Small intestine (tissue), 7 donors: ENCODE measurements around the gene EMCN. TPM values are rescaled to one million over a fixed set of nuclear protein-coding genes. Genes with fewer than 3 reads are reported as not detected.

Experiments
- DNase-seq, 2 donors: peaks; one replicate each; pipeline versions ENCODE4 v3.0.0 to v3.0.0-alpha.2; 2013
- FAIRE-seq: peaks from 2 replicates; lab custom pipeline; 2012; peaks lifted over from hg19 to GRCh38; lab: Jason Lieb, UNC
- H3K27ac ChIP-seq, 3 donors: one replicate each; pipeline ENCODE4 v1.5.1; 2013; ENCODE audit warnings: low read length in 2 of 3, mild to moderate bottlenecking in 2 of 3, control low read depth in 1 of 3, inconsistent platforms in 1 of 3, low read depth in 1 of 3, moderate library complexity in 1 of 3
- H3K27me3 ChIP-seq, 3 donors: one replicate each; pipeline ENCODE4 v1.6.1; 2013; ENCODE audit warnings: low read length in 3 of 3, inconsistent platforms in 1 of 3; ENCODE audit not compliant: control insufficient read depth in 3 of 3, insufficient read depth in 3 of 3
- H3K36me3 ChIP-seq, 3 donors: one replicate each; pipeline ENCODE4 v1.6.1; 2013; ENCODE audit warnings: low read length in 3 of 3, inconsistent platforms in 1 of 3, low read depth in 1 of 3, mild to moderate bottlenecking in 1 of 3, moderate library complexity in 1 of 3; ENCODE audit not compliant: control insufficient read depth in 3 of 3, insufficient read depth in 2 of 3
- H3K4me1 ChIP-seq, 3 donors: one replicate each; pipeline ENCODE4 v1.6.1; 2013; ENCODE audit warnings: low read length in 2 of 3, inconsistent platforms in 1 of 3, low read depth in 1 of 3, mild to moderate bottlenecking in 1 of 3, moderate library complexity in 1 of 3; ENCODE audit not compliant: control insufficient read depth in 3 of 3, insufficient read depth in 2 of 3
- H3K4me3 ChIP-seq, 3 donors: one replicate each; pipeline ENCODE4 v1.5.1; 2013; ENCODE audit warnings: low read length in 3 of 3, control low read depth in 1 of 3, inconsistent platforms in 1 of 3, low read depth in 1 of 3, mild to moderate bottlenecking in 1 of 3, moderate library complexity in 1 of 3
- H3K9me3 ChIP-seq, 2 donors: one replicate each; pipeline ENCODE4 v1.6.1; 2013; ENCODE audit warnings: low read depth in 1 of 2, low read length in 1 of 2; ENCODE audit not compliant: control insufficient read depth in 2 of 2, insufficient read depth in 1 of 2
- WGBS, 3 donors: extraction: QIAGEN DNeasy Blood & Tissue Kit; methylation state at CpG; one replicate each; pipeline ENCODE4 v1.1.7; 2013; 5-methylcytosine and 5-hydroxymethylcytosine counted together
- polyA plus RNA-seq, 4 donors: library from polyadenylated mRNA; stranded (reverse) in 3 of 4; unstranded in 1 of 4; fragments of 200-250 nt in 3 of 4; fragments of 120-200 nt in 1 of 4; gene quantifications; one replicate each; pipeline versions ENCODE4 v1.2.1 to v1.2.3, GENCODE V29; 2013
- donor health status: healthy with polysubstance abuse.
- donor health status: control.
- donor health status: control.
- donor health status: Bipolar disorder and iron deficiency.
- donor health status: healthy.

Gene EMCN
- polyA plus RNA-seq, 4 donors = 0.22 to 7.0 (median 3.2) TPM

GRCh38 chr4:100509386-100509785 is 8.4 kb downstream of the EMCN start:
- Histone ChIP-seq H3K4me1 (no peaks in the 10 kb centered on the region), H3K27me3 (no peaks in the 10 kb centered on the region), H3K9me3 (no peaks in the 10 kb centered on the region), H3K36me3 (no peaks in the 10 kb centered on the region), H3K4me3 (no peak overlapping the region), H3K27ac (no peak overlapping the region)
- DNase-seq = no peak
- 76 to 78% (median 76%) methylated on average over 3 of the region's 3 CpGs for WGBS, 3 donors
- FAIRE-seq = no peak

- DNase-seq (no peak), FAIRE-seq (no peak)
- Histone ChIP-seq H3K4me1 (no peaks in the 10 kb centered on the region), H3K36me3 (no peaks in the 10 kb centered on the region), H3K27ac (no peak overlapping the region), H3K9me3 (no peaks in the 10 kb centered on the region), H3K4me3 (no peak overlapping the region), H3K27me3 (no peaks in the 10 kb centered on the region)
- 32 to 51% (median 45%) methylated on average over 3 of the region's 3 CpGs for WGBS, 3 donors
Measured at GRCh38 chr4:100508691-100509090, 9.1 kb downstream of the EMCN start.

GRCh38 chr4:100504086-100504874 is 13.5 kb downstream of the EMCN start:
- Histone ChIP-seq H3K9me3 (no peaks in the 10 kb centered on the region), H3K4me1 (no peaks in the 10 kb centered on the region), H3K27me3 (no peaks in the 10 kb centered on the region), H3K36me3 (no peaks in the 10 kb centered on the region), H3K4me3 (no peak overlapping the region), H3K27ac (no peak overlapping the region)
- 82 to 91% (median 87%) methylated on average over 18 of the region's 18 CpGs for WGBS, 3 donors
- DNase-seq = no peak
- FAIRE-seq = no peak

- no peak for FAIRE-seq
Measured at GRCh38 chr4:100497791-100498190, 20.0 kb downstream of the EMCN start.

GRCh38 chr4:100495074-100495473 is 22.7 kb downstream of the EMCN start:
- H3K36me3 ChIP-seq = no peaks in the 10 kb centered on the region
- peaks cover 2 to 6% of the 10 kb centered on the region in 2 donors for H3K9me3 ChIP-seq
- no peaks in the 10 kb centered on the region for H3K27me3 ChIP-seq
- WGBS, 3 donors = 89 to 98% (median 93%) methylated on average over 1 of the region's 1 CpG
- H3K27ac ChIP-seq = no peak overlapping the region
- no peak for FAIRE-seq
- no peak overlapping the region for H3K4me3 ChIP-seq
- H3K4me1 ChIP-seq = no peaks in the 10 kb centered on the region
- DNase-seq = no peak

More at GRCh38 chr4:100497791-100498190, 20.0 kb downstream of the EMCN start:
- no peak overlapping the region for H3K27ac ChIP-seq
- H3K4me1 ChIP-seq = no peaks in the 10 kb centered on the region
- no peak overlapping the region for H3K4me3 ChIP-seq
- H3K27me3 ChIP-seq = no peaks in the 10 kb centered on the region
- H3K36me3 ChIP-seq = no peaks in the 10 kb centered on the region
- no peak for DNase-seq
- no peaks in the 10 kb centered on the region for H3K9me3 ChIP-seq

DNA sequence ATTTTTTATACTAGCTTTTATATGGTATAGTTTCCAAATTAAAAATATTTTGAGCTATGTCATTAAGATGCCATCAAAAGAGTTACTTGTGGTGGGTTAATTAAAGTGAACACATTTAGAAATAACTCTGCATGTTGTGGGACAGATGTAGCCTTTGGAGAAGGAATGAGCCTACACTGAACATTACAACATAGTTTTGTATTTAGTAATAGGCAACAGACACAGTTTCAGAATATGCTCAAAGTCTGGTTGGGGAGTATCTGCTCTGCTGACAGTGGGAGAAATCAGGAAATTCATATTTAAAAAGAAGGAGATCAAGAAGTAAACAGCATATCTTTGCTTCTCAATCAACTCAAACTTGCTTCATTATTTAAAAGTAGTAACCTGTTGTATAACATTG is 23.7 kb downstream of the EMCN start:
- Histone ChIP-seq H3K27ac (no peak overlapping the region), H3K4me3 (no peak overlapping the region), H3K36me3 (no peaks in the 10 kb centered on the region), H3K4me1 (no peaks in the 10 kb centered on the region), H3K27me3 (no peaks in the 10 kb centered on the region), H3K9me3 (peaks cover 2 to 6% of the 10 kb centered on the region in 2 donors)
- FAIRE-seq (no peak), DNase-seq (no peak)

- no peak for DNase-seq
- Histone ChIP-seq H3K9me3 (peaks cover 2 to 6% of the 10 kb centered on the region in 2 donors), H3K27ac (no peak overlapping the region), H3K4me3 (no peak overlapping the region), H3K27me3 (no peaks in the 10 kb centered on the region), H3K4me1 (no peaks in the 10 kb centered on the region), H3K36me3 (no peaks in the 10 kb centered on the region)
- FAIRE-seq = no peak
Measured at GRCh38 chr4:100493756-100494155, 24.1 kb downstream of the EMCN start.

- no peaks in the 10 kb centered on the region for H3K4me1 ChIP-seq
- no peaks in the 10 kb centered on the region for H3K27me3 ChIP-seq
- no peak for DNase-seq
- no peak for FAIRE-seq
- H3K9me3 ChIP-seq = peaks cover 2 to 6% of the 10 kb centered on the region in 2 donors
- H3K27ac ChIP-seq = no peak overlapping the region
- H3K4me3 ChIP-seq = no peak overlapping the region
- H3K36me3 ChIP-seq = no peaks in the 10 kb centered on the region
Measured at GRCh38 chr4:100492129-100492528, 25.7 kb downstream of the EMCN start.

- Histone ChIP-seq H3K27ac (no peak overlapping the region), H3K4me1 (no peaks in the 10 kb centered on the region), H3K36me3 (no peaks in the 10 kb centered on the region), H3K9me3 (peaks cover 2 to 6% of the 10 kb centered on the region in 2 donors), H3K4me3 (no peak overlapping the region), H3K27me3 (no peaks in the 10 kb centered on the region)
- FAIRE-seq = no peak
- no peak for DNase-seq
Measured at GRCh38 chr4:100489305-100489704, 28.5 kb downstream of the EMCN start.
